GM21529 (cell line): ENCODE data around the gene RNF223.
A peak's percentile ranks its signal among the peaks of the same experiment; 100 is the strongest.
"Not testable (repeated sequence)": the region's sequence is repeated elsewhere in the genome, so short reads cannot be mapped to it uniquely, and the experiment has no call there.

Experiments used
- ATAC-seq: cut with Tn5 transposase; IDR thresholded peaks from one replicate; pipeline ENCODE4 v1.9.1; 2021; ENCODE audit not compliant: unreplicated experiment

The RNF223 gene

GRCh38 chr1:1074631-1075147 lies 583 bp upstream of the RNF223 start:
- no peak for ATAC-seq

DNA sequence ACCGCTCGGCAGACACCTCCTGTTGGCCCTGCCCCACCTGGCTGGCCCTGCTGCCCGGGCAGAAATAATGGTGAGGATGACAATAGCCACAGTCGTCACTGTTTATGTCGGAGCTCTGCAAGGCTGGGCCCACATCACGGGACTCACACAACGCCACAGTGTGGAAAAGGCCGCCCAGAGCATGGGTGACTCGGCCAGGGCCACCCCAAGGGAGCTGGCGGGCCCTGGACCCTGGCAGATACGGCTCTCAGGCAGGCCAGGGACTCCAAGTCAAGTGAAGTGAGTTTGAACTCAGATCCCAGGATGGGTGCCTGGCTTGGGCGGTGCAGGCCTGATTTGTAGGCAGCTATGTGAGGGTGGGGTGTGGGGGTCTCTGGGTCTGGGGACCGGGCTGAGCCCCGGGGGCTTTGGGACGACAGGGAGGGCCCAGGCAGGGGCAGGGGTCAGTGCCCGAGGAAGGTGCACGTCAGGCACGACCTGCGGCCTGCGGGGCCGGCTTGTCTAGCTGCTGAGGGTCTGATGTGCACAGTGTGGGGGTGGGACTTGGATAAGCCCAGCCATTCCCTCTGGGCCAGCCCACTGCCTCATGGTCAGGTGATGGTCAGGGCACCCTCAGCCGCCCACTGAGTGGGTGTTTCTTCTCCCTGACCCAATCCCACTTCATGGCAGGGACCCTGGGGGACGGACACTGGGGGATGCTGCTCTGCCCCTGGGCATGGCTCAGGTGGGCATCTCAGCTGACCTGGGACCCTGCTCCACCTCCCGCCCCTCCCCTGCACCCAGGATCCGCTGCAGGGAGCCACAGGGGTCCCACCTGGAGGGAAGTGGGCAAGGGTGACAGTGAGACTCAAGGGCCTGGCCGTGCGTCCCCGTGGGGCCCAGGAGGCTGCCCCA lies 1.0 kb downstream of the RNF223 start:
- ATAC-seq = no peak

- no peak for ATAC-seq
These were observed 1.7 kb downstream of the RNF223 start for GRCh38 chr1:1072299-1072848.

DNA sequence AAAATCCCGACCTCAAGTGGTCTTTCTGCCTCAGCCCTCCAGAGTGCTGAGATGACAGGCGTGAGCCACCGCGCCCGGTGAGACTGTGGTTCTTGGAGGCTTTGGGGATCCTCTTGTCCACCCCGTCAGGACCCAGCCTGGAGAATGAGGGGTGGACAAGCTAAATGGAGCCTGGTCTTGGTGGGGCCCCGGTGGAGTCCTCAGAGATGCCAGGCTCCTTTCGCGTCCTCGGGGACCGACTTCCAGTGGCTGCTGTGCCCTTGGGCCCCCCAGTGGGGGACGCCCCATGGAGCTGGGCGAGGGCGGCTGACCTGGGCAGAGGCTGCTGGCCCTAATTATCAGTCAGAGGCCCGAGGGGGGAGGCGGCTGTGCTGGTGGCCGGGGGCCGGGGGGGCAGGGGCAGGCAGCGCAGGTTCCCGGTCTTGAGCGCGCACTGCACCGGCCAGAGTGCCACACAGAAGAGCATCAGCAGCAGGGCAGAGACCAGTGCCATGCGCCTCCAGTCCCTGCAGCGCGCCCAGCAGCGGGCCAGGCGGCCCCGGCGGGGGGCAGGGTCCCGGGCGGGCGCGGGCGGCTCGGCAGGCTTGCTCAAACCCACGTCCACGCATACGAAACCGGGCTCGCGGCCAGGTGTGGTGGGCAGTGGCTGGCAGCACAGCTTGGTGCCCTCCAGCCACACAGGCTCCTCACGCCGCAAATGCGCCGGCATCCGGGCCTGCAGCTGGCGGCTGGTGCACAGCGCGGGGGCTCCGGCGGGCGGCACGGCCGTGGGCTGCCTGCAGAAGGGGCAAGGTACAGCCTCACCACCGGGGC lies 2.4 kb downstream of the RNF223 start:
- no peak for ATAC-seq

DNA sequence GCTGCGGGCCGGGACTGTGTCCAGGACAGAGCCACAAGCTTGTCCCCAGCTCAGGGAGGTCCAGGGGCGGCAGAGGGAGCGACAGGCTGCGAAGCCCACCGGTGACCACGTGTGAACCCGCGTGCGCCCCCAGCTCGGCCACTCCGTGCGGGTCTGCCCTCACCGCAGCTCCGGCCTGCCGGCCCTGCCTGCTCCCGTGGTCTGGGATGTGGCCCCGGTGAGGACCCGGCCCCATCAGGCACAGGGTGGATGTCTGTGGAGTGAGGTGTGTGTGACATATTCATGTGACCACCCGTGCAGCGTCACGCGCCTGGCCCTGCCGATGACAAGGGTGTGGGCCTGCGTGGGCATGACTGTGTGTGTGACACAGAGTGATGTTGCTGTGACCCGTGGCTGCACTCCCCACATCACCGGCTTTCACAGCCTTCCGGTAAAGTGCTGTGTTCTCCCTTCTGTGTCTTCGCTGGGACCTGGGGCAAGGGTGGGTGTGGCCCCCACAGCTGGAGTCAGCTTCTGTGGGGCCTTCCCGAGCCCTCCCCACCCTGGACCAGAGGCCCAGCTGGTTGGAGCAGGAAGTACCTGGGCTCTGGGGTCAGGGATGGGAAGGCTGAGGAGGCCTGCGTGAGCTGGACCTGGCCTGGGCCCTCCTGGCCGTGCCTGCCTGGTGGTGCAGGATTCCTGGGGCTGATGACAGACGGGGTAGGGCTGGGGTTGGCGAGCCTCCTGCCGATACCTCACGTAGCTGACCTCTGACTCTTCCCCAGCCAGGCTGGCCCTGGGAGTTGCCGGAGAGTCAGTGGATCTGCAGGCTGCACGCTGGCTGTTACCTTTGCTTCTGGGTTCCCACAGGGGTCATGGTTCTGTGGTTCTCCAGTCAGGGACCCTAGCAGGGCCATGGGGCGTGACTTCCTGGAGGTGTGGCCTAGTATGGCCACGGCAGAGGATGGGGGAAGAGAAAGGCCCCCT lies 4.1 kb downstream of the RNF223 start:
- no peak for ATAC-seq

GRCh38 chr1:1069056-1069710 lies 4.9 kb downstream of the RNF223 start:
- peak; percentile 55 for ATAC-seq

GRCh38 chr1:1068517-1069055 lies 5.5 kb downstream of the RNF223 start:
- no peak for ATAC-seq

DNA sequence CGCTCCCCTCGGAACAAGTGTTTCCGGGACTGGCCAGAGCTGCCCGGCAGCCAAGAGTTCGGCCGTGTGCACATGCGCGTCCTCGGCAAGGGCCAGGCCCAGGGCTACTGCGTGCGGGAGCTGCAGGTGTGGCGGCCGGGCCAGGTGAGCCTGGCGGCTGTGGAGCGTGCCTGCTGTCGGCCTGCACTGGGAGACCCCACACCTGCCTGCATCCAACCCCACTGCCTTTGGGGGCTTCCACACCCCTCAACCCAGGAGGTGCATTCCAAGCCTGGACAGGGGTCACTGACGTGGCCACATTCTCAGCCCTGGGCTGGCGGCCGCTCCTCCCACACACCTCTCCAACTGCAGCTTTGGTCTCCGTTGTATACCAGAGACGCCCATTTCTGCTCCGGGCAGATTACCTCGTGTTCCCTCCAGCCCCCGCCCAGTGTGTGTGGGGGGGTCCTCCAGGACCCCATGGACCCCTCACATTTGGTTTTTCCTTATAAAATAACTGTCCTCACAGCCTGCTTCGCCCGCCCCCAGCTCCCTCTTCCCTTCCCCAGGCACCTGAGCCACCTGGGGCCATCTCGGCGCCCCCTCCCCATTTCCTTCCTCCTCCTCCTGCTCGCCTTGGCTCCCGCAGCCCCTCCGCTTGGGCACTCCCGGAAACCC lies 6.1 kb downstream of the RNF223 start:
- ATAC-seq = no peak

DNA sequence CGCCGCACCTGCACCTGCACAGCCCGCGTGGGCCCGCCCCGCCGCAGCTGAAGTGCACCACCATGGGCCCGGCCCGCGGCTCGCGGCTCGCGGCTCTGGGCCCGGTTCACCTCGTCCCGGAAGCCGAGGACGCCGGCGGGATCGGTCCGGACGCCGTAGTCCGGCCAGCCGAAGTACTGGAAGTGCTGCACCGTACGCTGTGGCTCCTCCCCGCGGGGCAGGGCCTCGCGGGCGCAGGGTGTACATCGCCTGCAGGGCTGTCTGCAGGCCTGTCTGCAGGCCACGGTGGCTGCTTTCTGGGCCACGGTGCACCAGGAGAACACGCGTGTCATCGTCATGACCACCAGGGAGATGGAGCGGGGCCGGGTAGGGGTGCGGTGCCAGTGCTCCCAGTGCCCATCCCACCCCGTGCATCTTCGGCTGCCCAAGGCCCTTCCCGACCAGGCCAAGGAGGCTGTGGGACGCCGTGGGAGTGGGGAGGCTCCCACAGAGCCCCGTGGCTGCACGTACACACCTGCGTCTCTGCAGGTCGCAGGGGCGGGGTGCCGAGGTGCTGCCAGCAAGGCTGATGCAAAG lies 6.7 kb downstream of the RNF223 start:
- ATAC-seq = no peak

- no peak for ATAC-seq
These were observed 7.5 kb downstream of the RNF223 start for GRCh38 chr1:1066403-1067283.

DNA sequence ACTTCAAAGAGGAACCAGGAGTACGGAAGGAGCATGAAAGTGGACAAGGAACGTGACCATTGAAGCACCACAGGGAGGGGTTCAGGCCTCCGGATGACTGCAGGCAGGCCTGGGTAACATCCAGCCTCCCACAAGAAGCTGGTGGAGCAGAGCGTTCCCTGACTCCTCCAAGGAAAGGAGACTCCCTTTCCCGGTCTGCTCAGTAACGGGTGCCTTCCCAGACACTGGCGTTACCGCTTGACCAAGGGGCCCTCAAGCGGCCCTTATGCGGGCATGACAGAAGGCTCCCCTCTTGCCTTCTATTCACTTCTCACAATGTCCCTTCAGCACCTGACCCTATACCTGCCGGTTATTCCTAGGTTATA lies 8.2 kb downstream of the RNF223 start:
- not testable (repeated sequence) for ATAC-seq

DNA sequence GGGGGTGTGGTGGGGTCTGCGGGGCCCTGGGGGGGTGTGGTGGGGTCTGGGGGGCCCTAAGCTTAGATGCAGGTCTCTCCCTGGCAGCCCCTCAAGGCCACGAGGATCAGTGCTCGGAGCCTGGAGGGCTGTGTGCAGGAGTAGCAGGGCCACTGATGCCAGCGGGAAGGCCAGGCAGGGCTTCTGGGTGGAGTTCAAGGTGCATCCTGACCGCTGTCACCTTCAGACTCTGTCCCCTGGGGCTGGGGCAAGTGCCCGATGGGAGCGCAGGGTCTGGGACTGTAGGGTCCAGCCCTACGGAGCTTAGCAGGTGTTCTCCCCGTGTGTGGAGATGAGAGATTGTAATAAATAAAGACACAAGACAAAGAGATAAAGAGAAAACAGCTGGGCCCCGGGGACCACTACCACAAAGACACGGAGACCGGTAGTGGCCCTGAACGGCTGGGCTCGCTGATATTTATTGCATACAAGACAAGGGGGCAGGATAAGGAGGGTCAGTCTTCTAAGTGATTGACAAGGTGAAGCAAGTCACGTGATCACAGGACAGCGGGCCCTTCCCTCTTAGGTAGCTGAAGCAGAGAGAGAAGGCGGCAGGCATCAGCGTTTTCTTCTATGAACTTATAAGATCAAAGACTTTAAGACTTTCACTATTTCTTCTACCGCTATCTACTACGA lies 8.7 kb downstream of the RNF223 start:
- no peak for ATAC-seq

DNA sequence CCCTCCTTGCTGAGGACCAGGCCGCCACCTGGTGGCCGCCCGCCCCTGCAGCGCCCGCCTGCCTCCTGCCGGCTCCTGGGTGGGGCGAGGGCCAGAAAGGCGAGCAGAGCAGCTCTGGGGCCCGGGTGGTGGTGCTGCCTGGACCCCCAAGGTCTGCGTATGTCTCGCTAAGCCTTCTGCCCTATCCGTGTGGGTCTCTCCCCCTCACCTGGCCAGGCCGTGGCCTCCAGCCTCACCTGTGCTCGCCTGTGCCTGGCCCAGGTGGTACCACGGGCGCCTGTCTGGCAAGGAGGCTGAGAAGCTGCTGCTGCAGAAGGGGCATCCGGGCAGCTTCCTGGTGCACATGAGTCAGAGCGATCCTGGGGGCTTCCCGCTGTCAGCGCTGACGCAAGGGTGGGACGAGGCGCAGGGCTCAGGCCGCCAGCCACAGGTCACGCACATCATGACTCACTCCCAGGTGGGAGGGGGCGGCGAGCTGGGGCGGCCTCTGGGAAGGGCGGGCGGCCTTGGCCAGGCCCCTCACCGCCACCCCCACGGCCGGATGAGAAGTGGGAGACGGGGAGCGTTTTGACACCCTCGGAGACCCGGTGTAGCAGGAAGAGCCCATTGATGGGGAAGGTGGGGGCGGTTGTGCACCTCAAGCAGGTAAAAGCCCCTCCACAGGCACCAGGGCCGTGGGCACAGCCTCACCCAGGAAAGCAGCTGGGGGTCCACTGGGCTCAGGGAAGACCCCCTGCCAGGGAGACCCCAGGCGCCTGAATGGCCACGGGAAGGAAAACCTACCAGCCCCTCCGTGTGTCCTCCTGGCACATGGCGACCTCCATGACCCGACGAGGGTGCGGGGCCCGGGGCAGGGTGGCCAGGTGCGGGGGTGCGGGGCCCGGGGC lies 9.9 kb downstream of the RNF223 start:
- peak; percentile 46 for ATAC-seq

GRCh38 chr1:1063261-1063944 lies 10.7 kb downstream of the RNF223 start:
- peak; percentile 1 for ATAC-seq

DNA sequence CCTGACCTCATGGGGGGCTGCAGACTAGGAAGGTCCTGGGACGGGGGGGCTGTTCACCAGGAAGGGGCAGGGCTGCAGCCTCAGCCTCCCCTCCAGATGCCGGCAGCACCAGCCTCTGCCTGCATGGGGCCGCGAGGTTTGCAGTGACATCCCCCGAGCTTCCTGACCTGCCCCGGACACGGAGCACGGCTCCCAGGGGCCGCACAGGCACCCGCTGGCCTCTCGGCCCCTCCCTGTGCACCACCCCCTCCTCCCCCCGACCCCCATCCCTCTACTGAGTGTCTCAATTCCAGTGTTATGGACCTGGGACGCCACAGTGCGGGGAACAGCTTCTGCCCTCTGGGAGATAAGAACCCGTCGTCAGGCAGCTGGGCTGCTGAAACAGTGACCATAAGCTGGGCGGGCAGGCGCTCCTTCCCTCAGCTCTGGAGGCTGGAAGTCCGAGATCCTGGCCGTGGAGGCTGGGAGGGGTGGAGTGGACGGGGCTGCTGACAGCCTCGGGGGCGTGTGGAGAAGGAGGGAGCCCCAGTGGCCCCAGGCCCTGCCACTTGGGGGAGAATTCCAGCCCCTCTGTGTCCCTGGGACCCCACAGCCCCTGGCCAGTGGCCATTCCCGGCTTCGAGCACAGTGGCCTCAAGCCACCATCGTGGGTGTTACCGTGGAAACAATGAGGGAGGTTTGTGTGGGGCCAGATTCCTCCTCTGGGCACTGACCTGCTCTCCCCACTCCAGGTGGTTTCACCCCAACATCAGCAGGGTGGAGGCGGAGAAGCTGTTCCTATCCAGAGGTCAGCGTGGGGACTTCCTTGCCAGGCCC lies 11.6 kb downstream of the RNF223 start:
- ATAC-seq = no peak
